NCI-H2171 (cell line): ENCODE measurements around the gene KASH5.
"Not testable (repeated sequence)": the region's sequence is repeated elsewhere in the genome, so short reads cannot be mapped to it uniquely, and the experiment has no call there.

Experiments used
- DNase-seq: peaks from one replicate; lab custom pipeline; 2025; lab: John Stamatoyannopoulos, UW

Gene KASH5

DNA sequence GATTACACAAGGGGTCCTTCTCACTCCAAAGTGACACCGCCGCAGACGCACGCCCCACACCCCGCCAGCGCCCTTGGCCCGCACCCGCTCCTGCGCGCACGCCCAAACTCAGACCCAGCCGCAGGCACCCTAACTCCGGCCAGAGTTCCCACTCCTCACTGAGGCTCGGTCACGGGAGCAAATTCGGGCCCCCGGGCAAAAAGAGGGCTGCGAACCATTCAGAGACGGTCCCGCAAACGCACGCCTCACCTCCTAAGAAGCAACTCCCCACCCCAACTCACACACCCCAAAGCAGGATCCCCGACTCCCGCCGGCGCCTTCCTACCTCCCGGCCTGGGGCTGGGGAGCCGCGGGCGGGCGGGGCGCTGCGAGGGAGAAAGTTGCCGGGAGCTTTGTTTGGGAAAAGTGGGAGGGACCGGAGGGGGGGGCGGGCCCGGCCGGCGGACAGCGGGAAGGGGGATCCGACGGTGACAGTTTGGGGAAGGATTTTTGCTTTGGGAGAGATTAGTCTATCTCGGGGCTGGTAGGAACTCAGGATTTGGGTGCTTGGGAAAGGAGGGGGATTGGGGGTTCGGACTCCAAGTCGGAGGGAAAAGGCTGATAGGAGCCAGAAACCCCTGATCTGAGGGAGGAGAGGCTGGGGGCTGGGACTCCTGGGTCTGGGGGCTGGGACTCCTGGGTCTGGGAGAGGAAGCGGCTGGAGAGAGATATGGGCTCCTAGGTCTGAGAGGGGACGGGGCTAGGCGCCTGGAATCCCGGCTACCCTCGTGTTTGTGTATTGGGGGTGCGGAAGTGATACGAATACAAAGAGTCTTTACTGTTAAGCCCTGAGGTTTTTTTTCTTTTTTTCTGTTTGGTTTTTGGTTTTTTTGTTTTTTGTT, 25.8 kb upstream of the KASH5 start, which contains the start of gene TEAD2:
TSS of gene TEAD2 (minus strand) at position 369 of the 881 bp plus-strand sequence. CDS start 2,341 bp downstream, outside the sequence.
- no peak for DNase-seq

DNA sequence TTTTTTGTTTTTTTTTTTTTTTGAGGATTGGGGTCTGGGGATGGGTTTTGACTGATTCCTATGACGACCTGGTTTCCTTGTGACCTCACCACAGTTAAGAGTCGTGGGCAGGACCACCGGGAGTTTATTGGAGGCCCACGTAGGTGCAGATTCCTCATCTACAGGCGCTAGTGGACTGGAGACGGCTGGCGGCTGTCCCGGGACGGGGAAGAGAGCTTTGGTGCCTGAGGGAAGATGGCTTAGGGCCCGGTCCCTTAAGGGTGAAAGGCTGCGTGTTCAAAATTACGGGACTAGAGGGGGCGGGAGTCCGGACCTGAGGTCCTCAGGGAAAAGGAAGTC, 25.2 kb upstream of the KASH5 start:
- no peak for DNase-seq

DNA sequence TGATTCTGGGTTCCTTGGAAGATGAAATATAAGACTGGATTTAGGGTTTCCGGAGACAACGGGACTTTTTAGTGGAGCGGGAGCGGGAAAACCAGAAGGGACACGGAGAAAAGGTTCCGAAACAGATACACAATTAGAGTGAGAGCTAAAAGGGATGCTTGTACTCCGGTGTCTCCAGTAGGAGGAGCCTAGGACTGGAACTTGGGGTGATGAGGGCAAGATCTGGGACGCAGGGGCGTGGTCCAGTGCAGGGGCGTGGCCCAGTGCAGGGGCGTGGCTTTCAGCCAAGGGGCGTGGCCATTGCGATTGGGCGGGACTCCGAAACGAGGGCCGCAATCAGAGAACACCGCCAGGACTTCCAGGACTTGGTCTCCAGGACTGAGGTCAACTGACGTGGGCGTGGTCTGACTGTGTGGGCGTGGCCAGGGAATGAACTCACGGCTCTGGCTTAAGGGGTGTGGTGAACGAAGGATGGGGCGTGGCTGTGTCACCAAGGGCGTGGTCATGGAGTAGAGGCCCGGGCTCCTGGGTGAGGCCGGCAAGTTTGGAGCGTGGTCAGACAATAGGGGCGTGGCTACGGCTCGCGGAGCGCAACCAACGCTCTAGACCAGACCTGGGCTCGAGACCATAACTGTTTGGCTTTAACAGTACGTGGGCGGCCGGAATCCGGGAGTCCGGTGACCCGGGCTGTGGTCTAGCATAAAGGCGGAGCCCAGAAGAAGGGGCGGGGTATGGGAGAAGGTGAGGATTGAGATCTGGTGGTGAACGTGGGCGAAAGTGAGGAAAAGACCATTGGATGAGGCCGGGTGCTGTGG, 24.6 kb upstream of the KASH5 start, which contains the start of gene DKKL1:
TSS of gene DKKL1 (plus strand) at position 610 of the 815 bp plus-strand sequence. CDS start at position 732, 122 bp downstream.
- no peak for DNase-seq

DNA sequence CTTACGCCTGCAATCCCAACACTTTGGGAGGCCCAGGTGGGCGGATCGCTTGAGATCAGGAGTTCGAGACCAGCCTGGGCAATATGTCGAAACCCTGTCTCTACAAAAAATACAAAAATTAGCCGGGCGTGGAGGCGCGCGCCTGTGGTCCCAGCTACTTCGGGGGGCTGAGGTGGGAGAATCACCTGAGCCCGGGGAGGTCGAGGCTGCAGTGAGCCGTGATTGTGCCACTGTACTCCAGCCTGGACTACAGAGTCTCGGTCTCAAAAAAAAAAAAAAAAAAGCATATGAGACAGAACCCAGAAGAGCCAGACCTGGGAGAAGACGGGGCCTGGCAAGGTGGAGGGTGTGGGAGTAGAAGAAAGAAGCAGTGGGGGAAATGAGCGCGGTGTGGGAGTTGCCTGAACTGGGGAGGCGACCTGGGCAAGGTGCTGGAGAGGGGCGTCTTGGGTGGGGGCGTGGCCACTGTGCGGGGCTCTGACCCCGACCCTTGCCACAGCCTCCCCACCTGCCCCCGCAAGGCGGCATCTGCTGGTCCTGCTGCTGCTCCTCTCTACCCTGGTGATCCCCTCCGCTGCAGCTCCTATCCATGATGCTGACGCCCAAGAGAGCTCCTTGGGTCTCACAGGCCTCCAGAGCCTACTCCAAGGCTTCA, 23.8 kb upstream of the KASH5 start:
- DNase-seq, result no peak

DNA sequence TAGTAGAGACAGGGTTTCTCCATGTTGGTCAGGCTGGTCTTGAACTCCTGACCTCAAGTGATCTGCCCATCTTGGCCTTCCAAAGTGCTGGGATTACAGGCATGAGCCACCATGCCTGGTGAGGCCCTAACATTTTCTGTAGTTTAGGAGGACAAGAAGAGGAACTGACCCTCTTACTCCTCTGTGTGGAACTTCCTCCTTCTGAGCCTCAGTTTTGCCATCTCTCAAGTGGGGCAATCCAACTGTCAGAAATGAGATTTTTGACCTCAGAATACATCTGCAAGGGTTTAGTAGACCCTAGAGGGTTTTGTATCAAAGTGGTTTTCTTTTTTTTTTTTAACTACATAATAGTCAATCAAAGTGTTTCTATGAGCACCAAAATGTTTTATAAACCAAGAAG, 21.9 kb upstream of the KASH5 start:
- no peak for DNase-seq

DNA sequence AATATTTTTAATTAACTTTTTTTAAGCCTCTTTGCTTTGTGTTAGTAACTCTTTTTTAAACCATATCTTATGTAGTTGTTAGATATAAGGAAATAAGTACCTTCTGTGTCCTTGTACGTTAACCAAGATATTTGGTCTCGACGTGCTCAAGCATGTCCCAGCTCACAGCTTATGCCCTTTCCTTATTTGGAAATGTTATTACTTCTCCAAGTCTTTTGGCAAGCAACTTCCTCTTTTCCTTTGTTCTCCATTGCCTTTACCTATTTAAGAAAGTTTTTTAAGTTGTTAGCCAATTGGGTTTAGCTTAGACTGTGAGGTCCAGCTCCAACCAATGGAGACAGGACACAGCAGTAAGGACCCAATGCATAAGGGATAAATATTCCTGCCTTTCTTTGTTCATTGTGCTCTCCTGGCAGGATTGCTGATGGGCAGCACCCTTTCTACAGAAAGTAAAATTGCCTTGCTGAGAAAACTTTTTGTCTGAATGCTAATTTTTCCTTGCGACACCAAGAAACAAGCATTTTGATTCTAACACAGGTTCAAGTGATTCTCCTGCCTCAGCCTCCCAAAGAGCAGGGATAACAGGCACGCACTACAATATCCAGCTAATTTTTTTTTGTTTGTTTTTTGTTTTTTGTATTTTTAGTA, 19.2 kb upstream of the KASH5 start:
- DNase-seq, result no peak

DNA sequence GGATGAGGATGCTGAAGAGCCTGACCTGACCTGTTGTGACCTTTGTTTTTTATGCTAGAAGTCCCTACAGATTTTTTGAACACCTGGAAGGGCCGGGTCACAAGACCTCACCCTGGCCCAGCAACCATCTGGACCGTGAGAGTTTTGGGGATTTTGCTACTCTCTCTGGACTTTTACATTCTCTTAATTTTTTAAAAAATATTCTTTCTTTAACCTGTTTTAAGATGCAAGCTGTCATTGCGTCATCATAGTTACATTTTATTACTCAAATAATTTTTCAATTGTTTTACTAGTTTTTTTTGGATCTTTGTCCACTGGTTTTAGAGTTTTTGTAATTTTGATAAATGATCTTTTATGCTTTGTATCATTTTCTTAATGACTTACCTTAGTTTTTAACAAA, 16.9 kb upstream of the KASH5 start:
- DNase-seq, result no peak

DNA sequence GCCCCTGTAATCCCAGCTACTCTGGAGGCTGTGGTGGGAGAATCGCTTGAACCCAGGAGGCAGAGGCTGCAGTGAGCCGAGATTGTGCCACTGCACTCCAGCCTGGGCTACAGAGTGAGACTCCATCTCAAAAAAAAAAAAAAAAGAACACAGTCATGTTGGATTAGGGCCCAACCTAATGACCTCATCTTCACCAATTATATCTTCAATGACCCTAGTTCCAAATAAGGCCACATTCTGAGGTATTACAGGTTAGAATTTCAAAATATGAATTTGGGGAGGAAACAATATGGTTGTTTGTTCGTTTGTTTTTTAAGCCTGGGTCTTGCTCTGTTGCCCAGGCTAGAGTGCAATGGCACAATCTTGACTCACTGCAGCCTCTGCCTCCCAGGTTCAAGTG, 14.9 kb upstream of the KASH5 start:
- not testable (repeated sequence) for DNase-seq

DNA sequence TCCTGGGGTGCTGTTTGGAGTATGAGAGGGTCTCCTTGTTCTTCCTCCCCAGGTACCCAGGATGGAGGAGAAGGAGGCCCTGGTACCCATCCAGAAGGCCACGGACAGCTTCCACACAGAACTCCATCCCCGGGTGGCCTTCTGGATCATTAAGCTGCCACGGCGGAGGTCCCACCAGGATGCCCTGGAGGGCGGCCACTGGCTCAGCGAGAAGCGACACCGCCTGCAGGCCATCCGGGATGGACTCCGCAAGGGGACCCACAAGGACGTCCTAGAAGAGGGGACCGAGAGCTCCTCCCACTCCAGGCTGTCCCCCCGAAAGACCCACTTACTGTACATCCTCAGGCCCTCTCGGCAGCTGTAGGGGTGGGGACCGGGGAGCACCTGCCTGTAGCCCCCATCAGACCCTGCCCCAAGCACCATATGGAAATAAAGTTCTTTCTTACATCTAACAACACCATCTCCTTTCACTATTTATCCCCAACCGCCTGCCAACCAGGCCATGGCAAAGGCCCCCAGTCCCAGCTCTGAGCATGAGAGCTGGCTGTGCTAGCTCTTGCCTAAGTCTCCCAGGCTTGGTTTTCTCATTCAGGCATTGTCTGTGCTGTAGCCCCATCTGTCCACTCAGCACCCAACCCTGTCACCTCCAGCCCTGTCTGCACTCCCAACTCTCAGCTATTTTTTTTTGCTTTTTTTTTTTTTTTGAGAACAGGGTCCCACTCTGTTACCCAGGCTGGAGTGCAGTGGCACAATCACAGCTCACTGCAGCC, 13.2 kb upstream of the KASH5 start:
- no peak for DNase-seq

DNA sequence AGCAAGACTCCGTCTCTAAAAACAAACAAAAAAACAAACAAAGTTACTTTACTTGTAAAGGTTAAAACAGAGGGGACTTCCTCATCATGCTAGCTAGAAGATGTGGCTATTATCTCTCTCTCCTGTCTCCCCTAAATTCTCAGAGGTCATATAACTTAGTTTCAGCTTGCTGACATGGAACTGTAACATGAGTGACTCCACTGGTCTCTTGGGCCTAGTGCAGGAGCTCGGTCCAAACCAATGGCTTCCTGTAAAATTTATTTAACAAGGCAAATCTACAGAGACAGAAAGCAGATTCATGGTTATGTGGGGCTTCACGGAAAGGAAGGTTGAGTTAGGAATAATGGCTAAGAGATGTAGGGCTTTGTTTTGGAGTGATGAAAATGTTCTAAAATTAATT, 9.5 kb upstream of the KASH5 start:
- DNase-seq, result no peak

DNA sequence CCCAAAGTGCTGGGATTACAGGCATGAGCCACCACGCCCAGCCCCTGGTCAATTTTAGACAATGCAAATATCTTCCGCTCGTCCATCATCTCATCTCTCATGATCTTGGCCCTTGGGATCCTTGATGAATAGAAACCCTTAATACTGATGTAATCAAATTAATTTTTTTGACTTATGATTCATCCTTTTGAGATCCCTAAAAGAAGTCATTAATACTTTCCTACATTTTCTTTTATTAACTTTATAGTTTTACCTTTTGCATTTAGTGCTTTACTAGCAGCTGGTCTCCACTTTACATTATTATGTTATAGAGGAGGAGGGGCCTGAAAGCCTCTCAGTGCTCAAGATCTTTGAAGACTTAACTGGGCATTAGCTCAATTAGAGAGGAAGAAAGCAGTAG, 7.7 kb upstream of the KASH5 start:
- DNase-seq, result no peak

DNA sequence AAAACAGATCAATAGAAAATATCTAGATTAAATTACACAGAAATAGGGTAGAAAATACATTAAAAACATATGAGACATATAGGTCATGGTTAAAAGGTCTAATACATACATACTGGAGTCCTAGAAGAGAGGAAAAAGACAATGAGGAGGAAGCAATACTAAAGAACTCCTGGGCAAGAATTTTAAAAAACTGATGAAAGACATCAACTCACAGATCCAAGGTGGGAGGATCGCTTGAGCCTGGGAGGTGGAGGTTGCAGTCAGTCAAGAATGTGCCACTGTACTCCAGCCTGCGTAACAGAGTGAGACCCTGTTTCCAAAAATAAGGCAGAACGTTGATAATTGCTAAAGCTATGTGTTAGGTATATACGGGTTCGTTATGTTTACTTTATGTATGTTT, 5.4 kb upstream of the KASH5 start:
- DNase-seq, result no peak

DNA sequence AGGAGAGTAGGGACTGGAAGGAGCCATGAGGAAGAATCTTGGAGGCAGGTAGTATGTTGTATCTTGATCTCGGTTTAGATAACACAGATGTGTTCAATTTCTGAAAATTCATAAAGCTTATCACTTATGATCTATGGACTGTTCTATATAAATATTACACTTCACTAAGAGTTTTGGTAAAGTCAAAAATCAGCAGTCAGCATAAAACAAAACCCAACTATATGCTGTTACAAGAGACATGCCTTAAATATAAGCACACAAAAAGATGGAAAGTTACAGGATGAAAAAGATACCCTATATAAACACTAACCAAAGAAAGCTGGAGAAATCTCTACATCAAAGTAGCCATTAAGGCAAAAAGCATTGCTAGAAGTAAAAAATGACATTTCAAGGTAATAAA, 4.5 kb upstream of the KASH5 start:
- no peak for DNase-seq

DNA sequence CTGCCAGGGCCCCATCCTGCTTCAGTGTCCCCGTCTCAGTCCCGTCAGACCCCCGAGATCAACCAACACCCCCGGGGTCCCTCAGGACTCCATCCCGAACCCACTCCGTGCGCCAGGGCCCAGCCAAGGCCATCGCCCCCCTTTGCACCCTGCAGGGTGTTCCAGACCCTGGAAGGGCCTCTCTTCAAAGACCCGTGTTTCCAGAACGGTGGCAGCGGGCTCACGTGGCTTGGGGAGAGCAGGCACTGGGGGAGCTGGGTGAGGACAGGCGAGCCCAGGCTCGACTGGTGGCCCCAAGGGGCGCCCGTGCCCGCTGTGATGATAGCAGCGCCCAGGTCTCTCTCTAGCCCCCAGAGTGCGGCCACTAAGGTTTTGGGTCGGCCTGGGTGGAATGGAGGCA, 1.4 kb downstream of the KASH5 start:
- no peak for DNase-seq

DNA sequence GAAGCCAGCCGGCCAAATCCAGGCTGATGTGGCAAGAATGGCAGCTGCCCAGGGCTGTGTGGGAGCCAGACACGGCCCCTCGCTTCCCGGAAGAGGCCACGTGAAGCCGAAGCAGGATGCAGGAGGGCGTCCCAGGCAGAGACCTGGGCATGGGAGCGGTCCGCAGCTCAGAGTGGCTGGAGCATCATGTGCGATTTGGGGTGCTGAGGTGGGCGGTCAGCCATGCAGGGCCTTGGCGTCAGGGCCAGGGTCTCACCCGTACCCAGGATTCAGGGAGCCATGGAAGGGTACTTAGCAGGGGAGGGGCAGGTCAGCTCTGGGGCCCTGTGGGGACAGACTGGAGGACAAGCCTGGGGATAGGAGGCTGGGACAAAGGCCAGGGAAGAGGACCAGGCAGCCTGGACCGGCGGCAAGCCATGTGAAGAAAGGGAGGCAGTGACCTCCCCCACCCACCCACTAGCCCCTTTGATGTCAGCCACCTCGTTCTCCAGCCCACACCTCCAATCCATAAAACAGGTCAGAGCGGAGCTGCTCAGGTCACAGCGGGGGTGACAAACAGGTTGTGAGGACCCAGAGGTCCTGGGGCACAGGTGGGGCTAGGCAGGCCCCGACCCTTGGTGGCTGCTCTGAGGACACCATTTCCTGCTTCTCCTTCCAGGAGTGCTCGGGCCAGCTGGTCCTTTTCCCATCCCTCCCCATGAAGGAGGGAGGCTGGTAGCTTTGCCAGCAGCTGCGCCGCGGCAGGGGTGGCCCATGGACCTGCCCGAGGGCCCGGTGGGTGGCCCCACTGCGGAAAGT, 2.3 kb downstream of the KASH5 start:
- no peak for DNase-seq

DNA sequence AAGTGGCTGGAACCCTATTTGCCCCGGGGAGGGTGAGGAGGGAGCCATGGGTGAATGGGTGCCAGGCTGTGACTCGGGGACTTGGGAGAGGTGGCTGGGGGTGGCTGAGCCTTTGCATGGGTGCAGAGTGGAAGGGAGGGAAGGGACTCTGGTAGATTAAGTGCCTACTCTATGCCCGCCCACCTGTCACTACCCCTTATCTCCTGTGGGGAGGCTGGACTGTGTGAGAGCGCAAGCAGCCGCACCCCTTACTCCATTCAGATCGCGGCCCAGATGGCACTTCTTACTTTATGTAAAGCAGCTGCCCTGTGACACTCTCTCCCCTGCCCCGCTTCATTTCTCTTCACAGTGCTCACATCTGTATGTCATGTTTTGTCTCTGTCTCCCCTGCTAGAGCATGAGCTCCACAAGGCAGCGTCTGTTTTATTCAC, 2.9 kb downstream of the KASH5 start:
- DNase-seq, result peak; percentile 13

DNA sequence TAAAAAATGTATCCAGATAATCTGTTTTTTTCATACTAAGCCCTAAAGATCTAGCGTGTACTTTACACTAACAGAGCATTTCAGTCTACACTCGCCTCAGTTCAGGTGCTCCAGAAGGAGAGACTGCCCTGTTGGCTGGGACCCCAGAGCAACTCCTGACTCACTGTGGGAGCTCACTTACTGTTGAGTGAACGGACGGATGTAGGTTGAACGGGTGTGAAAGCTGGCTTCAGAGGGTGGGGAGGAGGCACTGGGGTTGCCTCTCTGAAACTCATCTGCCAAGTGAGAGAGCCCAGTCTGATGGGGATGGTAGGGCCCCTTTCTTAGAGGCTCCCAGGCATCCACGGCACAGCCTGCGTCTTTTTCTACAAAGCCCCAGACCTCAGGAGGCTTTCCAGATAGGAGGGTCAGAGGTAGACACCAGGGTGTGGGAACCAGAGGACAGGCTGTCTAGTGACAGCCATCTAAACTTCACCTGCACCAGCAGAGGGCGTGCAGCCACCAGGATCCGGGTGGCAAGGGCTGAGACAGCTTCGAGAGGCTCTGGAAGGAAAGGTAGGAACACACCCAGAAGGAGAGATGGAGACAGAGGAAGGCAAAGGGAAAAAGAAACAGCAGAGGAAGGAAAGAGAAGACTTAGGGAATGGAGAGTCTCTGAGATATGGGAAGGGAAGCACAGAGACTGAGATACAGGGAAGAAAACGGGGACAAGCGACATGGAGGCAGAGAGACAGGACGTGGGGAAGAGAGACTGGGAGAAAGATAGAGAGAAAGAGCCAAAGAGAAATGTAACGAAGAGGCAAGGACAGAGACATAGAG, 3.7 kb downstream of the KASH5 start:
- DNase-seq, result peak; percentile 84

DNA sequence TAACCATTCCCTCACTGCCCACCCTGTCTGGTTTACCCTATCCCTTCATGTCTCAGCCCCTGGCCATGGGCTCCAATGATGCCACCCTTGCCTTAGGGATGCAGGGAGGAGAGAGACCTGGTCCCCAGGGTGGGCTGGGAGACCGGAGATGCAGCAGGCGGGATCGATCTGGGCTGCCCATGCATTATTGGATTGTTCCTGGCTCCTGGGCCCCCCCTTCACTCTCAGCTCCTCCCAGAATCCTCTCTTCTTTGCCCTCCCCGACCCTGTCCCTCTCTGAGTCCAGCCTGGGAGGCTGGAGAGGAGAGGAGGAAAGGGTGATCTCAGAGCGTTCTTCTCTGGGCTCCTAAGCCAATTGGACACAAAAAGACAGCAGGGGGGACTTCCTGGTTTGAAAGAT, 5.8 kb downstream of the KASH5 start:
- DNase-seq, result no peak

DNA sequence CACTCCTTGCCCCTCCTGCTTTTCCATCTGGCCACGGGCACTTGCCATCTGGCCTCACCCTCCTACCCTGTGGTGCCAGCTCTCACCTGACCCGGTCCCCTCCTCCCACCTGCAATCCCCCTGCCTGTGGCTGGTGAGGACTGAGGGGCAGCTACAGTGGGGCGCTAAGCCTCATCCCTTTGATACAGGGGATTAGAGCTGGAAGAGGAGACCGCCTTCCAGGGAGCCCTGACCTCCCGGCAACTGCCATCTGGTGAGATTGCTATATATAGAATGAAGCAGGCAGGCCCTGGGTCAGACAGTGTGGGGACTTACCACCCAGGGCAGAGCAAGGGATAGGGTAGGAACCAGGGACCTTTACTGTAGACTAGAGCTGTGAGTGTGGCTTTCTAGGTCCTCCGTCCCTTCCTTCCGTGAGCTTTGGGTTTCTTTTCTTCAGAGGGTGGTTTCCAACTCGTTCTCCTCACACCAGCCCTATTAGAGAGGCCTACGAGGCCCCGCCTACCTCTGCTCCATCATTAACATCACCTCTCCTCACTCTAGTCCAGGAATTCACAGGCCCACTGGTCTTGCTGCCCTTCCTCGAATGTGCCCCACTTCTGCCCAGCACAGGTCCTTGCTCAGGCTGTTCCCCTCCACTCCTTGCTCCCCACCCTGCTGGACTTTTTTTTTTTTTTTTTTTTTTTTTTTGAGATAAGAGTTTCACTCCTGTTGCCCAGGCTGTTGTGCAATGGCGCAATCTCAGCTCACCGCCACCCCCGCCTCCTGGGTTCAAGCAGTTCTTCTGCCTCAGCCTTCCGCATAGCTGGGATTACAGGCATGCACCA, 7.7 kb downstream of the KASH5 start:
- peak; percentile 83 for DNase-seq
